ENCODE data around the gene ETFDH.
"Not testable (repeated sequence)": the region's sequence is repeated elsewhere in the genome, so short reads cannot be mapped to it uniquely, and the experiment has no call there.

The ETFDH gene

DNA sequence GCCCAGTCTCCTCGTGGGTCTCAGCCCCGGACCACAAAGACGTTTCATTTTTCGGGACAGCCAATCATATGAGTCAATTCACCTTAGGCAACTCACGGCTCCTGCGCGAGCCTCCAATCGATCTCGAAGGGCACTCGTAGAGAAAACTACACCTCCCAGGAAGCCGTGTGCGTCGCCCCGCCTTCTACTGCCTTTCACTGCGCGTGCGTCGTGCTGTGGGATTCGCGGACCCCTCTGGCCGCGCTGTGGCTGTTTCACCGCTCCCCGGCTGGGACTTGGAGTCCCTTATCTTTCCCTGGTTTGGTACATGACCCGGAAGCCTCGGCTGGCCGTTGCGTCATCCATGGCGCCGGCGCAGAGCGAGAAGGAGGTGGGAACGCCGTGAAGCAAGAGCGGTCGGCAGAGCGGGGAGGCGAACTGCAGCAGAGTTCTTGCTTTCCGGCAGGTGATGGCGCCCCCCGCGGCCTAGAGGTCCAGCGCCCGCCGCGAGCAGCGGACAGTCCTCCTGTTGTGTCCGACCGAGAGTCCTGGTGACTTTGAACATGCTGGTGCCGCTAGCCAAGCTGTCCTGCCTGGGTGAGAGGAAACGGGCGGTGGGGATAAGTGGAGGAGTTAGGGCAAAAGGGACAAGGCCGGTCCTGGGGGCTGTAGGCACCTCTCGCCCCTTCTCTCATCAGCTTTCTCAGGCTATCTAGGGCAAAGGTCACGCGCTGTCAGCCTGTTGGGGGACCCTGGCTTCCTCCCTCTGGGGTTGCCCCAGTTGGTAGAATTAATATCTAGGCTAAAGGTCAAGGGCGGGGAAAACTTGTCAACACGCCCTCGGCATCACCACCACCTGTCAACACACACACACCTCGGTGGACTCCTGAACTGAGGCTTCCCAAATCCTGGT, at the start of gene ETFDH:
Gene ETFDH (plus strand): TSS at position 382 of the 892 bp plus-strand sequence. CDS start 161 bp downstream, at position 543.
- DNase-seq: peak; percentile 93 to 98

DNA sequence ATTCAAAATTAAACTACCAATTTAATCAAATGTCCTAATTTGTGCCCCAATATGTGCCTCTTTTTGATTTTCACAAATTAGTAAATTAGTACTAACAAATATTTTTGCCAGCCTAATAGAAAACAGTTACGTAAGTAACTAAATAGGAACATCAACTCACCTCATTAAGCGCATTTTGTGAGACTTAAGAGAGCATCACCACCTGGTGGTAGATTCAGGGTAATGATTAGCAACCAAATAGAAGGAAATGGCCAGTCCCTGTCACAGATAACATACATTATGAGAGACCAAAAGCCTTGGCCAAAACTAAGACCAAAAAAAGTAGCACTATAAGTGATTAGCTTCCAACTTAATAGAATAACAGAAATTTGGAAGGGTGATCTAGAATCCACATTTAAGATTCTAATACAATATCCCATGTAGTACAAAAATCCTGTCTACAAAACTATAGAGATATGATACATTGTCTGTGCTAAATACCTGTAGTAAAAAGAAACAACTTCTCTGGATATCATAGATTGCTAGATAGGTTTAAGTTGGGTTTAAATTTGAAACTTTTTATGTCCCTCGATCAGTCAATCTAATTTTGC, 47.1 kb upstream of the ETFDH start:
- DNase-seq: peak in 1 of 2 donors; percentile 35

DNA sequence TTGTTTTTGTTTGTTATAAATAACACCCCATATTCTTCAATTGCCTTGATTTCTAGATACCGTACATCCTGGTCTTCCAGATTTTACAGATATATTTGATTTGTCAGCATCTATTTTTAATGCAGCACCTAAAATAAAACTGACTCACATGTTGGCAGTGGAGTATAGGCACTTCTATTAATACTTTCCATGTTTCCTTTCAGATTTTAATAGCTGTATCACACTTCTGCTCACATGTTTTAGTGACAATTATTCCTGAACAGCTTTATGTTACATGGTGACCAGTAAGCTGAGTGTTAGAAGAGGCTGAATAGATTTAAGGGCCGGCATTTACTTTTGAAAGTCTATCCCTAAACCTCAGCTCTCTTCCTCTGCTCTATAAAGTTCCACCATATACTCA, 46.6 kb upstream of the ETFDH start:
- DNase-seq: no peak

DNA sequence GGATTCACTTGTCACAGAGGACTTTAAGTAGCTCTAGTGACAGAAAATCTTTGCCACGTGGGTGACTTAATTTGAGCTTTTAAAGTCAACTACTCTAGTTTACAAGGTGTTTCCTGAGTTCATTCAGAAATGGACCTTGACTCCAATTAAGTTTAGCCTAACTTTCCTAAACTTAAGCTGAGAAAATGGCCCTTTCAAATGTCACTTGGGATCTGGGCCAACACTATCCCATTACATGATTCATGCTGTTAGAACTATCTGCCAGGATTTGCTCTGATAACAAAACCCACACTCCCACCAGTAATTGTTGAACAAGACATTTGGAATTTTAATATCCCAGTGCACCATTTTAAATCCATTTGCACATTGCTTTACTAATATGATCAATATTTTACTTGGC, 41.2 kb upstream of the ETFDH start:
- DNase-seq: no peak

- no peak for DNase-seq
Observed at GRCh38 chr4:158636619-158637018, 35.5 kb upstream of the ETFDH start.

DNA sequence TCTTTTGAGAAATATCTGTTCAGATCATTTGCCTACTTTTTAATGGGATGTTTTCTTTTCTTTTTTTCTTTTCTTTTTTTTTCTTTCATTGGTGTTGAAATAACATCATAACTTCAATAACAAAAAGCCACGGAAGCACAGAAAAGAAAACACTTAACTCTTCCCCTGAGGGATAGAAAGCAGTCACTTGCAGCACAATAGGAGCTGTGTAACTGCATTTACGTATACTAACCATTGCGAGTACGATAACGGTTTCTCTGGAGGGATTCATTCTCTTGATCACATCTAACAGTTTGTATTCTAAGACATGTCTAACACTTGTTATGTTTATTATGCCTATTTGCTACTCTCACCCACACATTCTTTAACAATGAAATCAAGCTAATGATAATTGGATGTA, 27.7 kb upstream of the ETFDH start:
- no peak for DNase-seq

GRCh38 chr4:158644760-158645159, 27.3 kb upstream of the ETFDH start:
- no peak for DNase-seq

DNA sequence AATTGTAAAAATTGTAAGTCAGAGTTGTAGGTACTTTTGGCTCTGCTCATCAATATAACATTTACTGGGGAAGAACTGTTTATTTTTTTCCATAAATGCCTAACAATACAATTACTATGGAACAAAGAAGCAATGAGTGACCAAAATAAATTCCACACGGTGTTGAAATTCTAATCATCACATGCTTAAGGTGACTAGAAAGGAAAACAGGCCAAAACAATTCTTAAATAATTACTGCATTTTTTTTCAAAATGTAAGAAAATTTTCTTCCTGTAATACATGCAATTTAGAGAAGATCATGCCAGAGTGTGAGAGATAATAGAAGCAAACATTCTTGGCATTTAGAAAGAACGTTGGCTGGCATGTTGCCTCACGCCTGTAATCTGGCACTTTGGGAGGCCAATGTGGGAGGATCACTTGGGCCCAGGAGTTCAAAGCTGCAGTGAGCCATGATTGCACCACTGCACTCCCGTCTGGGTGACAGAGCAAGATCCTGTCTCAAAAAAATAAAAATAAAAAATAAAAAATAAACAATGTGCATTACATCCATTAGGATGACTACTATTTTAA, 22.9 kb upstream of the ETFDH start:
- no peak for DNase-seq

- no peak for DNase-seq
Observed at GRCh38 chr4:158652920-158653319, 19.2 kb upstream of the ETFDH start.

DNA sequence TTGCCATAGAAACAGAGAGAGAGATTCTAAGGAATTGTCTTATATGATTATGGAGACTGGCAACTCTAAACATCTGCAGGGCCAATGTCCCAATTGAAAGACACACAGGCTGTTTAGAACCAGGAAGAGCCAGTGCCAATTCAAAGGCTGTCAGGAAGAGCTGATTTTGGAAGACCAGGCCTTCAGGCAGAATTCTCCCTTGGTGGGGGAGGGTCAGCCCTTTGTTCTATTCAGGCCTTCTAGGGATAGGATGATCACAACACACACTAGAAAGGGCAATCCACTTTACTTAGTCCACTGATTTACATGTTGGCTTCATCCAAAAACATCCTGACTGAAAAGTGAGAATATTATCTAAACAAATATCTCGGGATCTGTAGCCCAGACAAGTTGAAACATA, 15.7 kb upstream of the ETFDH start:
- DNase-seq: no peak

- no peak for DNase-seq
Observed at GRCh38 chr4:158657291-158657690, 14.8 kb upstream of the ETFDH start.

DNA sequence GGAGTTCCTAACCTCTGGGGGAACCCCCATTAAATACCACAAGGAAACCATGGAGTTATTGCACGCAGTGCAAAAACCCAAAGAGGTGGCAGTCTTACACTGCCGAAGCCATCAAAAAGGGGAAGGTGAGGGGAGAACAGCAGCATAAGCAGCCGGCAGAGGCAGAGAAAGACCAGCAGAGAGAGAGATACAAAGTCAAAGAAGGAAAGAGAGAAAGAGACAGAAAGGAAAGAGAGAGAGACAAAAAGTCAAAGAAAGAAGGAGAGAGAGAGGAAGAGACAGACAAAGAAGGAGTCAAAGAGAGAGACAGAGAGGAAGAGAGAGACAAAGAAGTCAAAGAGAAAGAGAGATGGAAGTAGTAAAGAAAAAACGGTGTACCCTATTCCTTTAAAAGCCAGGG, 8.8 kb upstream of the ETFDH start:
- DNase-seq: peak in 1 of 2 donors; percentile 27

GRCh38 chr4:158663707-158664625, 8.1 kb upstream of the ETFDH start:
- DNase-seq: not testable (repeated sequence)

GRCh38 chr4:158664806-158665205, 7.3 kb upstream of the ETFDH start:
- DNase-seq: no peak

GRCh38 chr4:158666892-158667291, 5.2 kb upstream of the ETFDH start:
- DNase-seq: no peak

- DNase-seq: peak in 1 of 2 donors; percentile 27
Observed at GRCh38 chr4:158667651-158668198, 4.4 kb upstream of the ETFDH start.

- DNase-seq: no peak
Observed at GRCh38 chr4:158669310-158669709, 2.8 kb upstream of the ETFDH start.

GRCh38 chr4:158670975-158671664, 976 bp upstream of the ETFDH start:
- peak in 1 of 2 donors; percentile 16 for DNase-seq

DNA sequence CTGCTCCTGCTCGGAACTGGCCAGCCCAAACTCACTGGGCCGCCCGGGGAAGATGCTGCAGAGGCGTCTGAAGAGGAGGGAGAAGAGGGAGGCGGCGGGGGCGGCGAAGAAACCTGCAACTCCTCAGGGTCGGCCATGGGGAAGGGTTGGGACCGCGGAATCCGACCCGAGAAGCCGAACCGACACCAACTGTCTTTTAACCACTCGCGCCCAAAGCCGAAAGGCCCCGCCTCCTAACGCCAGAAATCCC, 506 bp upstream of the ETFDH start, which contains the start of gene C4orf46:
Gene C4orf46 (minus strand): TSS at position 223 of the 250 bp plus-strand sequence. CDS start 86 bp downstream, at position 137.
- no peak for DNase-seq

DNA sequence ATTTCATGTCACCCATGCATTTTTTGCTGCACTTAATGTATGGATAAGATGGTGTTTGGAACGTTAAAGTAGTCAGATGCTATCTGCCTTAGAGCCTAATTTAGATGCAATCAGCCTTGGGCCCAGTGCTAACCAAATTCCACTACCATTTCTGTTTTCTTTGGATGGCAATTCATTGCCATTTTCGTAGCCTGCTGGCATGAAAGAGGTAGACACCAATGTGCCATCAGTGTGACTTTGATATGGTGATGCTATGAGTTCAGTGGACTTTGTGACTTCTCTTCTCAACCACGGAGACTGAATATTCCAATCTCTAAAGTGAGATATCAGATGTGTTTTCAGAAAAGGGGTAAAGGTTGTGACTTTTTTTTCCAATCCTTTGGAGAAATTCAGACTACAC, 1.5 kb downstream of the ETFDH start:
- no peak for DNase-seq

GRCh38 chr4:158676076-158676475, 4.0 kb downstream of the ETFDH start:
- DNase-seq: no peak

- no peak for DNase-seq
Observed at GRCh38 chr4:158678767-158679166, 6.7 kb downstream of the ETFDH start.

All from bone marrow (tissue), 2 donors.